ENCODE measurements around the gene SEMA4F.
A peak's percentile ranks its signal among the peaks of the same experiment; 100 is the strongest.

The SEMA4F gene

GRCh38 chr2:74675090-74675489, 21.0 kb downstream of the SEMA4F start:
- H3K4me3 Mint-ChIP-seq: no peak overlapping the region
- H3K9me3 Mint-ChIP-seq: no peaks in the 10 kb centered on the region
- ATAC-seq (replicated peaks; ENCODE audit: extremely low read depth, poor library complexity, severe bottlenecking) (no peak), DNase-seq (ENCODE audit: low spot score in 2 of 2) (no peak)
- H3K36me3 Mint-ChIP-seq (ENCODE audit: insufficient read depth): peaks cover 27% of the 10 kb centered on the region
- H3K27me3 Mint-ChIP-seq: no peaks in the 10 kb centered on the region
- no peak overlapping the region for H3K27ac Mint-ChIP-seq (ENCODE audit: low read depth)
- peaks cover 6% of the 10 kb centered on the region for H3K4me1 Mint-ChIP-seq

GRCh38 chr2:74676331-74676730, 22.3 kb downstream of the SEMA4F start:
- H3K36me3 Mint-ChIP-seq (ENCODE audit: insufficient read depth): peaks cover 30% of the 10 kb centered on the region
- H3K27ac Mint-ChIP-seq (ENCODE audit: low read depth): peak overlapping the region; percentile 11
- H3K27me3 Mint-ChIP-seq: no peaks in the 10 kb centered on the region
- ATAC-seq (replicated peaks; ENCODE audit: extremely low read depth, poor library complexity, severe bottlenecking) (no peak), DNase-seq (ENCODE audit: low spot score in 2 of 2) (no peak)
- no peak overlapping the region for H3K4me3 Mint-ChIP-seq
- H3K4me1 Mint-ChIP-seq: peaks cover 6% of the 10 kb centered on the region
- no peaks in the 10 kb centered on the region for H3K9me3 Mint-ChIP-seq

GRCh38 chr2:74679615-74680014, 25.6 kb downstream of the SEMA4F start:
- ATAC-seq (replicated peaks; ENCODE audit: extremely low read depth, poor library complexity, severe bottlenecking) (no peak), DNase-seq (ENCODE audit: low spot score in 2 of 2) (no peak)
- H3K27ac Mint-ChIP-seq (ENCODE audit: low read depth): no peak overlapping the region
- no peak overlapping the region for H3K4me3 Mint-ChIP-seq
- H3K27me3 Mint-ChIP-seq: no peaks in the 10 kb centered on the region
- H3K9me3 Mint-ChIP-seq: no peaks in the 10 kb centered on the region
- peaks cover 27% of the 10 kb centered on the region for H3K36me3 Mint-ChIP-seq (ENCODE audit: insufficient read depth)
- H3K4me1 Mint-ChIP-seq: no peaks in the 10 kb centered on the region

GRCh38 chr2:74682501-74682900, 28.5 kb downstream of the SEMA4F start:
- H3K9me3 Mint-ChIP-seq: no peaks in the 10 kb centered on the region
- H3K36me3 Mint-ChIP-seq (ENCODE audit: insufficient read depth): peaks cover 11% of the 10 kb centered on the region
- no peaks in the 10 kb centered on the region for H3K4me1 Mint-ChIP-seq
- no peak for DNase-seq (ENCODE audit: low spot score in 2 of 2)
- ATAC-seq (replicated peaks; ENCODE audit: extremely low read depth, poor library complexity, severe bottlenecking): no peak
- H3K4me3 Mint-ChIP-seq: no peak overlapping the region
- no peaks in the 10 kb centered on the region for H3K27me3 Mint-ChIP-seq
- peak overlapping the region; percentile 7 for H3K27ac Mint-ChIP-seq (ENCODE audit: low read depth)

- no peaks in the 10 kb centered on the region for H3K27me3 Mint-ChIP-seq
- no peak overlapping the region for H3K27ac Mint-ChIP-seq (ENCODE audit: low read depth)
- H3K4me1 Mint-ChIP-seq: no peaks in the 10 kb centered on the region
- no peak overlapping the region for H3K4me3 Mint-ChIP-seq
- ATAC-seq (replicated peaks; ENCODE audit: extremely low read depth, poor library complexity, severe bottlenecking) (no peak), DNase-seq (ENCODE audit: low spot score in 2 of 2) (no peak)
- peaks cover 5% of the 10 kb centered on the region for H3K36me3 Mint-ChIP-seq (ENCODE audit: insufficient read depth)
- no peaks in the 10 kb centered on the region for H3K9me3 Mint-ChIP-seq
Observed at GRCh38 chr2:74685408-74685807, 31.4 kb downstream of the SEMA4F start.

GRCh38 chr2:74688881-74689280, 34.8 kb downstream of the SEMA4F start:
- no peaks in the 10 kb centered on the region for H3K36me3 Mint-ChIP-seq (ENCODE audit: insufficient read depth)
- no peaks in the 10 kb centered on the region for H3K9me3 Mint-ChIP-seq
- H3K4me3 Mint-ChIP-seq: no peak overlapping the region
- peaks cover 8% of the 10 kb centered on the region for H3K27me3 Mint-ChIP-seq
- DNase-seq (ENCODE audit: low spot score in 2 of 2): no peak
- ATAC-seq (replicated peaks; ENCODE audit: extremely low read depth, poor library complexity, severe bottlenecking): no peak
- H3K4me1 Mint-ChIP-seq: no peaks in the 10 kb centered on the region
- H3K27ac Mint-ChIP-seq (ENCODE audit: low read depth): no peak overlapping the region

- Mint-ChIP-seq H3K4me3 (no peak overlapping the region), H3K27me3 (peaks cover 8% of the 10 kb centered on the region), H3K9me3 (no peaks in the 10 kb centered on the region), H3K27ac (ENCODE audit: low read depth) (no peak overlapping the region), H3K4me1 (no peaks in the 10 kb centered on the region), H3K36me3 (ENCODE audit: insufficient read depth) (no peaks in the 10 kb centered on the region)
- ATAC-seq (replicated peaks; ENCODE audit: extremely low read depth, poor library complexity, severe bottlenecking) (no peak), DNase-seq (ENCODE audit: low spot score in 2 of 2) (no peak)
Observed at GRCh38 chr2:74689671-74690070, 35.6 kb downstream of the SEMA4F start.

- peaks cover 8% of the 10 kb centered on the region for H3K27me3 Mint-ChIP-seq
- no peaks in the 10 kb centered on the region for H3K4me1 Mint-ChIP-seq
- H3K4me3 Mint-ChIP-seq: no peak overlapping the region
- H3K9me3 Mint-ChIP-seq: no peaks in the 10 kb centered on the region
- no peak overlapping the region for H3K27ac Mint-ChIP-seq (ENCODE audit: low read depth)
- no peaks in the 10 kb centered on the region for H3K36me3 Mint-ChIP-seq (ENCODE audit: insufficient read depth)
- DNase-seq (ENCODE audit: low spot score in 2 of 2): no peak
- no peak for ATAC-seq (replicated peaks; ENCODE audit: extremely low read depth, poor library complexity, severe bottlenecking)
Observed at GRCh38 chr2:74690571-74690970, 36.5 kb downstream of the SEMA4F start.

GRCh38 chr2:74691929-74692328, 37.9 kb downstream of the SEMA4F start:
- H3K27ac Mint-ChIP-seq (ENCODE audit: low read depth): no peak overlapping the region
- H3K4me1 Mint-ChIP-seq: no peaks in the 10 kb centered on the region
- ATAC-seq (replicated peaks; ENCODE audit: extremely low read depth, poor library complexity, severe bottlenecking) (no peak), DNase-seq (ENCODE audit: low spot score in 2 of 2) (no peak)
- H3K4me3 Mint-ChIP-seq: no peak overlapping the region
- H3K9me3 Mint-ChIP-seq: no peaks in the 10 kb centered on the region
- H3K27me3 Mint-ChIP-seq: peaks cover 8% of the 10 kb centered on the region
- no peaks in the 10 kb centered on the region for H3K36me3 Mint-ChIP-seq (ENCODE audit: insufficient read depth)

GRCh38 chr2:74693213-74693612, 39.2 kb downstream of the SEMA4F start:
- H3K36me3 Mint-ChIP-seq (ENCODE audit: insufficient read depth): no peaks in the 10 kb centered on the region
- H3K4me3 Mint-ChIP-seq: no peak overlapping the region
- DNase-seq (ENCODE audit: low spot score in 2 of 2) (no peak), ATAC-seq (replicated peaks; ENCODE audit: extremely low read depth, poor library complexity, severe bottlenecking) (no peak)
- H3K27ac Mint-ChIP-seq (ENCODE audit: low read depth): no peak overlapping the region
- no peaks in the 10 kb centered on the region for H3K4me1 Mint-ChIP-seq
- H3K27me3 Mint-ChIP-seq: peaks cover 8% of the 10 kb centered on the region
- no peaks in the 10 kb centered on the region for H3K9me3 Mint-ChIP-seq

GRCh38 chr2:74693668-74694067, 39.6 kb downstream of the SEMA4F start:
- Mint-ChIP-seq H3K27ac (ENCODE audit: low read depth) (no peak overlapping the region), H3K4me3 (no peak overlapping the region), H3K4me1 (no peaks in the 10 kb centered on the region), H3K9me3 (no peaks in the 10 kb centered on the region), H3K27me3 (peaks cover 8% of the 10 kb centered on the region), H3K36me3 (ENCODE audit: insufficient read depth) (no peaks in the 10 kb centered on the region)
- DNase-seq (ENCODE audit: low spot score in 2 of 2) (no peak), ATAC-seq (replicated peaks; ENCODE audit: extremely low read depth, poor library complexity, severe bottlenecking) (no peak)

GRCh38 chr2:74694281-74694680, 40.2 kb downstream of the SEMA4F start:
- Mint-ChIP-seq H3K4me1 (no peaks in the 10 kb centered on the region), H3K36me3 (ENCODE audit: insufficient read depth) (no peaks in the 10 kb centered on the region), H3K9me3 (no peaks in the 10 kb centered on the region), H3K27me3 (peaks cover 8% of the 10 kb centered on the region), H3K27ac (ENCODE audit: low read depth) (no peak overlapping the region), H3K4me3 (no peak overlapping the region)
- ATAC-seq (replicated peaks; ENCODE audit: extremely low read depth, poor library complexity, severe bottlenecking): no peak
- no peak for DNase-seq (ENCODE audit: low spot score in 2 of 2)

GRCh38 chr2:74695663-74696062, 41.6 kb downstream of the SEMA4F start:
- no peaks in the 10 kb centered on the region for H3K9me3 Mint-ChIP-seq

GRCh38 chr2:74696829-74697228, 42.8 kb downstream of the SEMA4F start:
- H3K36me3 Mint-ChIP-seq (ENCODE audit: insufficient read depth): no peaks in the 10 kb centered on the region
- H3K27ac Mint-ChIP-seq (ENCODE audit: low read depth): no peak overlapping the region
- H3K9me3 Mint-ChIP-seq: no peaks in the 10 kb centered on the region
- DNase-seq (ENCODE audit: low spot score in 2 of 2): no peak
- H3K4me1 Mint-ChIP-seq: no peaks in the 10 kb centered on the region
- no peak overlapping the region for H3K4me3 Mint-ChIP-seq
- H3K27me3 Mint-ChIP-seq: peaks cover 6% of the 10 kb centered on the region
- no peak for ATAC-seq (replicated peaks; ENCODE audit: extremely low read depth, poor library complexity, severe bottlenecking)

More at GRCh38 chr2:74695663-74696062, 41.6 kb downstream of the SEMA4F start:
- no peak overlapping the region for H3K27ac Mint-ChIP-seq (ENCODE audit: low read depth)
- H3K36me3 Mint-ChIP-seq (ENCODE audit: insufficient read depth): no peaks in the 10 kb centered on the region
- ATAC-seq (replicated peaks; ENCODE audit: extremely low read depth, poor library complexity, severe bottlenecking) (no peak), DNase-seq (ENCODE audit: low spot score in 2 of 2) (no peak)
- no peak overlapping the region for H3K4me3 Mint-ChIP-seq
- peaks cover 8% of the 10 kb centered on the region for H3K27me3 Mint-ChIP-seq
- H3K4me1 Mint-ChIP-seq: no peaks in the 10 kb centered on the region
